ENCODE results near the gene ZC3H14.

The ZC3H14 gene

DNA sequence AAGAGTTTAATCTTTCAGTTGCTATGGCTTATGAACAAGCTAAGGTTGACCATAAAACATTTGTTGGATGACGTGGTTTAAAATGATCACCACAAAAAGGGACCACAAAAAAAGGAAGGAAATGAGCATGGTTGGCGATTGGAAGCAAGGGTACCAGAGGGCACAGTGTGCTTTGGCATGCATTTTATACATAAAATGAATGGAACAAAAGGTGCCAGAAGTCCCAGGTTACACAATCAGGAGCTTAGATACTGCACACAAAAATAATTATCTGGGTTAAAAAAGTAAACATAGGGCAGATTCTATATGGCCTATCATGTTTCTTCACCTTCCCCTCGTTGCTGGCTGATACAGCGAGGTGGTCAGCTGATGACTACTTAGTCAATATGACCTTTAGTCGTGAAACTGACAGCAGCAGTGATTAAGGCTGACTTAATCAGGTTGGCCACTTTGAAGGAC, 50.7 kb downstream of the ZC3H14 start:
- no peak for DNase-seq

- DNase-seq: no peak
Measured at GRCh38 chr14:88614218-88614907, 51.5 kb downstream of the ZC3H14 start.

GRCh38 chr14:88616697-88617096, 53.9 kb downstream of the ZC3H14 start:
- DNase-seq: no peak

GRCh38 chr14:88617479-88617878, 54.6 kb downstream of the ZC3H14 start:
- DNase-seq: no peak

- DNase-seq: no peak
Measured at GRCh38 chr14:88618476-88618875, 55.6 kb downstream of the ZC3H14 start.

- no peak for DNase-seq
Measured at GRCh38 chr14:88621100-88621499, 58.3 kb downstream of the ZC3H14 start.

- DNase-seq: no peak
Measured at GRCh38 chr14:88625671-88626070, 62.8 kb downstream of the ZC3H14 start.

DNA sequence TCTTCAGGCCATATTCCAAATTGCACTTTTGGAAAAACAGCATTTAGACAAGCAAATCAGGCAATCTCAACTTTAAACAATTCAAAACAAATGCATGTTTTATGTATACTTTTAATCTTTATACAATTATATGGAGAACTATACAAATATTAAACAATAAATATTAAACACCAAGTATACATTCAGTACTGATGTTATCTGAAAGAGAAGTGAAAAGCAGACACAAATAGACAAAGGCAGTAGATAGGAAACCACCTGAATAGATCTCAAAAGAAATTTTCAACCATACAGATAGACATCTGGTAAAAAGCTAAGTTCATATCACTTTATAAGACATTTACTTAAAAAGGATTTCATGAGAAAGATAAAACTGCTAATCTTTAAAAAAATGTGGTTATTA, 65.2 kb downstream of the ZC3H14 start:
- DNase-seq: no peak

DNA sequence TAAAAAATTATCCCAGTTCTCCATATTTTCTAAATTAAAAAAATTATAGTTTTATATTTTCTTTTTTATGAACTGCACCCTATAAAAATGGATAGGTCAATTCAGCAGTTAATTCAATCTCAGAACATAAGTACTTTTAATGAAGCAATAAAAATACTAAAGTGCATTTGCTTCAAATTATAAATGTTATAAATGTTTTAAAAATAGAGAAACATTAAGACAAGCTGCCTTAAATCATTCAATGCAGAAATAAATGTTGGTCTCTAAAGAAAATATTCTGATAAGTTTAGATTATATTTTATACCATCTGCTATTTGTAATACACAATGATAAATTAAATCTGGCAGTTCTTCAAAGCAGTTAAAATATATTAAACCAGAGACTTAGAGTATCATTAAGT, 65.6 kb downstream of the ZC3H14 start:
- no peak for DNase-seq

- DNase-seq: no peak
Measured at GRCh38 chr14:88630565-88630964, 67.7 kb downstream of the ZC3H14 start.

DNA sequence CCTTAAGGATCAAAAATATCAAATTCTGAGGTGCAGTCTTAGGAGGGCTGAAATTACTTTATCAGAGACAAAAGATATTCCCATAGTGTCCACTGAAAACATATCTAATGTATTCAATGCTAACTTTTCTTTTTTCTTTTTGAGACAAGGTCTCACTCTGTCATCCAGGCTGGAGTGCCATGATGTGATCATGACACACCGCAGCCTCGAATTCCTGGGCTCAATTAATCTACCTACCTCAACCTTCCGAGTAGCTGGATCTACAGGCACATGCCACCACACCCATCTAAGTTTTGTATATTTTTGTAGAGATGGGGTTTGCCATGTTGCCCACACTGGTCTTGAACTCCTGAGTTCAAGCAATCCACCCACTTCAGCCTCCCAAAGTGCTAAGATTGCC, 68.3 kb downstream of the ZC3H14 start:
- no peak for DNase-seq

DNA sequence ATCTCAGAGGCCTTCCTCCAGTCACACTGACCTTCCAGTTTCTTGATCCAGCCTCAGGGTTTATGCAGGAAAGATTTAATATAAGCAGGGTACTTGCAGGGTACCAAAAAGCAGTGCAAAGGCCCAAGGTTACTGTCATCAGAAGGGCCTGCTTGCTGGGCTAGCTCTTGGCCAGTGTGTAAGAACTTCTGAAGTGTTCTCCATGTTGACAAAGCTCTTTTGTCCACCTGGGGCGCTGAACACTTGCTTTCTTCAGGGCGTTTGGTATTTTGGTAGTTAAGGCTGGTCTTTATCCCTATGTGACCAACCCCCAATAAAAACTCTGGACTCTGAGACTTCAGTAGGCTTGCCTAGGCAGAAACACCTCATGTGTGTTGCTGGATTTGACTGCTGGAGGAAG, 69.7 kb downstream of the ZC3H14 start:
- DNase-seq: no peak

DNA sequence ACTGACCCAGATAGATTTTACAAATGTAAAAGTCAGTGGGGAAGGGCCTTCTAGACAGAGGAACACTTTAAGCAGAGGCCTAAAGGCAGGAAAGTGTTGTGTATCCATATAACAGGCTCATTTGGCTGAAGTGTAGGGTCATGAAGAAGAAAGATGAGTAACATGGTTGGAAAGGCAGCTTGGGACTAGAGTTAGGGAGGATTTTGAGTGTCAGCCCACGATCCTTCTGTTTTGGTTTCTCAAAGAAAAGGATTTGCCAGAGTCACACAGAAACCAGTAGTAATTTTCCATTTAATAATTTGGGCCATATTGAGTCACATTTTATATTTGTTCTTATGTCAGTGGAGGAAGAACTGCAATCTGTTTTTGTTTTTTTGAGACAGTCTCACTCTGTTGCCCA, 76.4 kb downstream of the ZC3H14 start:
- no peak for DNase-seq

- DNase-seq: no peak
Measured at GRCh38 chr14:88660056-88660455, 97.2 kb downstream of the ZC3H14 start.

DNA sequence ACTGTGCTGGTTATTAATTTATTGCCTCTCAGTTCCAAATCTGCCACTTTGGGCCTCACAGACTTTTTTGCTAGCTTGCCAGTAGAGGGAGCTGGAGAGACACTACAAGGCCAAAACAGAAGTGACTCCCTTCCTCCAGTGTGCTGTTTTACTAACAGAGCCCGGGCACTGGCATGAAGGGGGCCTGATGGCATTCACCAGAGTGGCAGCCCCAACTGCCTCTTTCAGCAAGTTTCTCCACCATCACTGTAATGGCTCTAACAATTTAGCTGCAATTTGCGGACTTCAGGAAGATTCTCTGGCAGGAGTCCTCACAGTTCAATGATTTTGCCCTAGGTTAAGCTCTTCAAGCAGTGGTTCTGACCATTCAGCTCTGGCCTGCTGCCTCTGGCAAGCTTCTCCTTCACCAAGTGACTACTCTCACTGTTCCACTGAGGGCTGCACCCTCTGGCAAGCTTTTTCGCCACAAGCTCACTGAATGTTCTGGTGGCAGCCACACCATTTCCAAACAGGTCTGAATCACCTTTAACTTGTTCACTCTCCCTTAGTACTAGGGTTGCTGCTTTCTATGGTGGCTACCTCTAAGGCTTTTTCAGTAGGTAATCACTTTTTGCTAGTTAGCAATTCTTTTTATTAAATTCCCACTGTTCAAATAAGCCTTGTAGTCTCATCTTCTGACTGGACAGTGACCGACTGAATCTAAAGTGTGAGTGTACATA, 104.9 kb downstream of the ZC3H14 start:
- peak; percentile 41 to 51 for DNase-seq

GRCh38 chr14:88668448-88669116, 105.7 kb downstream of the ZC3H14 start:
- DNase-seq: no peak

- no peak for DNase-seq
Measured at GRCh38 chr14:88669346-88669745, 106.5 kb downstream of the ZC3H14 start.
